GM18867 (cell line): ENCODE measurements around the gene FAM53A.
"Not testable (repeated sequence)": the region's sequence is repeated elsewhere in the genome, so short reads cannot be mapped to it uniquely, and the experiment has no call there.

Experiments used
- ATAC-seq: cut with Tn5 transposase; IDR thresholded peaks from one replicate; pipeline ENCODE4 v1.9.1; 2021; ENCODE audit warnings: mild to moderate bottlenecking, moderate library complexity; ENCODE audit not compliant: unreplicated experiment

The FAM53A gene

DNA sequence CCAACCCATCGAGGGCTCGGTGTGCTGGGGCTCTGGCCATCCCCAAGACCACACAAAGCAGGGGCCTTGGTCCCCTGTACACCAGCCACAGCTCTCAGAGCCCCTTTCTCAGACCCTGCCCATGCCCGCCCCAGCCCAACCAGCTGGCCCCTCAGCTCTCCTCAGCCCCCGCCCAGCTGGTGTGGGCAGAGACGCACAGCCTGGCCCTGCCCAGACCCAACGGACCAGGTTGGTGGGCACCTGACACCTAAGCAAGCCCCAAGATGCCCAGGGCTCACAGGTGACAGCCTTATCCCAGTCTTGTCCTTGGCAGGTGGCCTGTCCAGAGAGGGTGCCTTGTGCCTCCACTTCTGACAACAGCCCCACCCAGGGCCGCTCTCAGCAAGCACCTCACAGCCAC lies 42.4 kb downstream of the FAM53A start:
- no peak for ATAC-seq

DNA sequence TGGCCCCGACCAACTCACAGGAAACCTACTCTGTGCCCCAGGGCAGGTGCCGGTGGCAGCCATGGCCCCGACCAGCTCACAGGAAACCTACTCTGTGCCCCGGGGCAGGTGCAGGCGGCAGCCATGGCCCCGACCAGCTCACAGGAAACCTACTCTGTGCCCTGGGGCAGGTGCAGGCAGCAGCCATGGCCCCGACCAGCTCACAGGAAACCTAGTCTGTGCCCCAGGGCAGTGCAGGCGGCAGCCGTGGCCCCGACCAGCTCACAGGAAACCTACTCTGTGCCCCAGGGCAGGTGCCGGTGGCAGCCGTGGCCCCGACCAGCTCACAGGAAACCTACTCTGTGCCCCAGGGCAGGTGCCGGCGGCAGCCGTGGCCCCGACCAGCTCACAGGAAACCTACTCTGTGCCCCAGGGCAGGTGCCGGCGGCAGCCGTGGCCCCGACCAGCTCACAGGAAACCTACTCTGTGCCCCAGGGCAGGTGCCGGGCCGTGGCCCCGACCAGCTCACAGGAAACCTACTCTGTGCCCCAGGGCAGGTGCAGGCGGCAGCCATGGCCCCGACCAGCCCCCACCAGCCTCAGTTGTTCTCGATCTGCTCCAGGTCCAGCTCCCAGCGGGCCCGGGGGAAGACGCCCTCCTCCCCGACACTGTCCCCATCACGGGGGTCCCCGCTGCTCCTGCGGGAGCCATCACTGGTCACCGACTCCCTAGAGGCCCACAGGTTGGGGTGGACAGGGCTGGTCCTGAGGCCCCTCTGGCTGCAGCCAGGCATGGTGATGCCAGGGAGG lies 43.2 kb downstream of the FAM53A start:
- not testable (repeated sequence) for ATAC-seq

DNA sequence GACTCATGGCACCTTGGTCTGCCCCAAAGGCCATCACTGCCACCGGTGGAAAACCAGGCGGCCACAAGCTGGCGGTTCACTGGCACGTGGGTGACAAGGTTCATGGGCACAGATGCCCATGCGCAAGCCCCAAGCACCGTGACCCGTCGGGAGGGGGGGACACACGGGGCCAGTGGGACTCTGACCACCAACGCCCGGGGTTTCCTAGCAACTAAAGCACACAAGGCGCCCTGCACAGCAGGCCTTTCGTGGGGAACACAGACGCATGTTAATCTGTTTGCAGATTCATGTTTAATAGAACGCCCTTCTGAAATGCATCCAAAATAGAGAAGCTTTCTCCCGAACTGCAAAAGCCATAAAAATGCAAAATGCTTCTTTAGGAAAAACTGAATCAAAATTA lies 43.9 kb downstream of the FAM53A start:
- ATAC-seq: no peak

DNA sequence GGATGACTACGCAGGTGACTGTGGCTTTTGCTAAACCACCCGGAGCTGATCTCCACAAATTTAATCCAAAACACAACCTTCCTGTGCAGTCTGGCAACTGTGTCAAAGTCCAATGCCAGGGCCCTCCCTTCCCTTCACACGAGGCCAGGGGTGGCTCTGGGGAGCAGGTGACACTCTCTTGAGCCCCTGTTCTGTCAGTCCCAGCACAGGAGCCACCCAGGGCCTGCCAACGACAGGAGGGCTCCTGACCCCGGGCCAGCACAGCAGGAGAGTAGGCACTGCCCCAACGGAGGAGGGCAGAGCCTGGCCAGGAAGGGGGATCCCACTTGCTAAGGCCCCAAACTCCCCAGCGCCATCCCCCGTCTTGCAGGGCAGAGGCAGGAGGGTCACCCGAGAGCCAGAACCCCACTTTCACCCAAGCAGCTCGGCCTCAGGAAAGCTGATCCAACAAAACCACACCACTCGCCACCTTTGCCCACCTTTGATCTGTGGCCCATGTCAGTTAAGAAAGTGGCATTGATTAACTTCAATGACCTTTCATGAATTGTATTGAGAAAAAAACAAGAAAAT lies 44.7 kb downstream of the FAM53A start:
- no peak for ATAC-seq

DNA sequence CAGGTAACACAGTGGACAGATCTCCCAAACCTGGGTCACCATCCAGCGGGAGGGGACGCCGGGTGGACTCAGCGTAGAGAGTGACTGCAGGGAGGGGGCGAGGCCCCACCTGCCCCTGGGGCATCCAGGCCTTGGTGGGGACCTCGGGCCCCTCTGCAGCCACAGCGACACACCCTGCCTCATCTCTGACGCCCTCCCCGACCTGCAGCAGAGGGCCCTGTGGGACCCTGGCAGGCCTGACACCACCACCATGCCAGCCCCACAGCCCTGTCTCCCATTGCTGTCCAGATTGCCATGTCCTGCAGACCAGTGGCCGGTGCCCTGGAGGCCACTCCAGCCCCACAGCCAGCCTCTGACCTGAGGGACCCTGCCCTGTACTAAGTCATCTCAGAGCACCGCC lies 45.2 kb downstream of the FAM53A start:
- no peak for ATAC-seq

DNA sequence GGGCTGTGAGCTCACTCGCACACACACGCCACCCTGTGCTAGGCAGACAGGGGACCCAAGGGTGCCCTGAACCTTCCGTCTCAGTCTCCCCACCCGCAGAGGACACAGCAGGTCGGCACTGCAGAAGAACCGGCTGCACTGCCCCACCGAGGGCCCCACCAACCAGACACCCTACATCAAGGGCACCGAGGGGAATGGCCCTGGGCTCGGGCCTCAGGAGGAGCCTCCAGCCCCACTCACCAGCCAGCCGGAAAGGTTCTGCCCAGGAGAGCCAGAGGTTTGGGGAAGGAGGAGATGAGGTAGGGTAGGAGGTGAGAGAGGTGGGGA lies 45.9 kb downstream of the FAM53A start:
- ATAC-seq: no peak

DNA sequence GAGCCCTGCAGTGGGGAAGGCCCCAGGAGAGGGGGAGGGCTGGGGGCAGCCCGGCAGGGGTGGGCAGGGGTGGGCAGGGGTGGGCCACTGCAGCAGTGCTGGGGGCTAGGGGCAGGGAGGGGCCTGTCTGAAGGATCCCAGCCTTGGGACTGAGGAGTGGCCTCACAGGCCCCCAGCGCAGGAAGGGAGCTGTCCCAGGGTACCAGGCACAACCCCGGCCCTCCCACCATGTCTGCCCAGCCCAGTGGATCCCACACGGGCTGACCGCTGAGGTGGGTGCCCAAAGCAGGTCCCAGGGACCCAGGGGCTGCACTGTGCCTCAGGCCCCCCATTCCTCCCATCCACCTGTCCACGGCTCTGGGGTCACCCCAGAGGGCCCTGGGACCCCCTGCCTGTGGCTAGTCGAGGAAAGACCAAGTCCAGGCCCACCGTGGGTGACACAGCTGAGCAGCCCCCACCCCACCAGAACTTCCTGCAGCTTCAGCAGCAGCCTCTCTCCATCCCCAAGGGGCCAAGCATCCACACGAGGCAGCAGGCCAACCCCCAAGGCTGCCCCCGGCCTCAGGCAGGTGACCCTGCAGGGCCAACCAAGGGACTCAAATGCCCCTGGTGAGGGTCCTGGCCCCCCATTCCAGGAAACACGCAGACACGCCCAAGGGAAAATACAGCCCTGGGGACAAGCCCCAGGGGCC lies 46.4 kb downstream of the FAM53A start:
- ATAC-seq: no peak

DNA sequence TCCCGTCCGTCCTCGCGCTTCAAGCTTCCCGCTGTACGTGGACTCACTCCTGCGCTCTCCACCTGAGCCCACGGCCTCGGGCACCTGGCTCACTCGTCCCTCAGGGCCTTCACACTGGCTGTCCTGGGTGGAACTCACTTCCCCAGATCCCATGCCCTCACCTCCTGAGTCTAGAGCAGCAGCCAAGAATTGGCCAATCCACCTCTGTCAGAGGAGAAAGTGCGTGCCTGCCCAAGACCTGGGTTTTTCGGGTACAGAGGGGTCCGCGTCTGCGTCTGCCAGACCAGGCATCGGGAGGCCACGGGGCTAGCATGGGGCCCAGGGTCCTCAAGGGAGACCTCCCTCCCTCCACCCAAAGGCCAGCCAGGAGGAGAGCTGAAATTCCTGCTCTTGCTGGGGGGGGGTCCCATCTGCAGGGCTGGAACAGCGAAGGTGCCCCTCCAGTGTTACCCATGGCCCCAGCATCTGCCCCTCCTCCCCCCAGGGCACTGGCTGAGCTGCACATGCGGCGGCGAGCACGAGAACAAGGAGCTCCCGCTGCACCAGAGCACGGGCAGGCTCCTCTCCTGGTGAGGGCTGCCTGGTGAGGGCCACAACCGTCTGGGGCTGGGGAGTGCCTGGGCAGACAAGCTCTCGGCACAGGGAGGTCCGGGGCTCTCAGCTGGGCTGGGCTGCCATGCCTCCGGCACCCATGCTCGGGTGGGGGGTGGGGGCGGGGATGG lies 47.5 kb downstream of the FAM53A start:
- ATAC-seq: no peak

DNA sequence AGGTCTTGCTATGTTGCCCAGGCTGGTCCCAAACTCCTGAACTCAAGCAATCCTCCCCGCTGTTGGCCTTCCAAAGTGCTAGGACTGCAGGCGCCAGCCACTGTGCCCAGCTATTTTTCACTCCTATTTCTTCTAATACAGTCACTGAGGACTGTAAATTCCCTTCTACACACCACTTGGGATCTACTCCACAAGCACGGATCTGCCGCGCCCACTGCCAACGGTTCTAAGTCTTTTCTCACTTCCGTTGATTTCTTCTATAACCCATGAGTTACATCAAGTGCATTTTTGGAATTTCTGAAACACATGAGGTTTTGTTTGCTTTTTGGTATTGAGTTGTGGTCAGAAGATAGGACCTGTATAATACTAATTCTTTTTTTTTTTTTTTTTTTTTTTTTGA lies 48.6 kb downstream of the FAM53A start:
- no peak for ATAC-seq

DNA sequence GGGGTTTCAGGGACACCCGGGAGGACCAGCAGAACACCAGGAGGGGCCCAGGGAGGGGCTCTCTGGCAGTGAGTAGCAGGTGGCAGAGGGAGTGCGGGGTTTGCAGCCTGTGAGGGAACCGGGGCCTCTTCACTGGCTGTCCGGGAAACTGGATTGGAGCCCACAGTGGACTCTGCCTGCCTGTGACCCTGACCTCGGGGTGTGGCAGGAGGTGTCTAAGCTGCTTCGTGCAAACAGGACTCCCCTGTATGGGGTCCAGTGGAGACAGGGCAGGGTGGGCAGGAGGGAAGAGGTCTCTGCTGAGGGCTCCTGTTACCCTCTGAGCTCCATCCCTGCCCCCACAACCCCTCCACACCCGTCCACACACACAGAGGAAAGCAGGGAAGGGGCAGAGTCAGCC lies 50.1 kb downstream of the FAM53A start:
- no peak for ATAC-seq

DNA sequence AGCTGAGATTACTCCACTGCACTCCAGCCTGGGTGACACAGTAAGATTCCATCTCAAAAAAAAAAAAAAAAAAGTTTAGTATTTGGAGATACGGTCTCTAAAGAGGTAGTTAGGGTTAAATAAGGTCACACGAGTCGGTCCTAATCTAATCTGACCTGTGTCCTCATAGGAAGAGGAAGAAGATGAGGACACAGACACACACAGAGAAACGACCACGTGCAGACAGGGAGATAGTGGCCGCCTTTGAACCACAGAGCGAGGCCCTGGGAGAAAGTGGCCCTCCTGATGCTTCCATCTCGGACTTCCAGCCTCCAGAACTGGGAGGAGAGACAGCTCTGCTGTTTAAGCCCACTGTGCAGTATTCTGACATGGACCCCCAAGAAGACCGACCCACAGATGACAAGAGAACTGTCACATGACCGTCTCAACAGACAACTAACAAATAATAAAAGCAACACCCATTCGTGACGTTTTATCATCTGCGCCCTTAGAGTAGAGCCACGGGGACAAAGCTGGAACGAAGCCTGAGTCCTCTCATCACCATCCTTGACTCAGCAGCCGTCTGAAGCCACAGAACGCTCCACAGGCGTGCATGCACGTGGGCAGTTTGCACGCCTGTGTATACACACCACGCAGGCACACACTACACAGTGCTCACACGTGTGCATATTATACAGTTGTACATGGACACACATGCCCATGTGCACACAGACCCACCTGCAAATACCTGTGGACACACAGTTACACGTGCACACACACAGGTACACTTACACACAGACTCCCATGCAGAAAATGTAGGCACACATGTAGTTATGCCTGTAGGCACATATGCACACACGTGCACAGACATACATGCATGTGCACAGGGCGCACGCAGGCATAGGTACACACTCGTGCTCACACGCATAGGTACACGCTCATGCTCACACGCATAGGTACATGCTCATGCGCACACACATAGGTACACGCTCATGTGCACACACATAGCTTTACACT lies 51.7 kb downstream of the FAM53A start:
- ATAC-seq: no peak

DNA sequence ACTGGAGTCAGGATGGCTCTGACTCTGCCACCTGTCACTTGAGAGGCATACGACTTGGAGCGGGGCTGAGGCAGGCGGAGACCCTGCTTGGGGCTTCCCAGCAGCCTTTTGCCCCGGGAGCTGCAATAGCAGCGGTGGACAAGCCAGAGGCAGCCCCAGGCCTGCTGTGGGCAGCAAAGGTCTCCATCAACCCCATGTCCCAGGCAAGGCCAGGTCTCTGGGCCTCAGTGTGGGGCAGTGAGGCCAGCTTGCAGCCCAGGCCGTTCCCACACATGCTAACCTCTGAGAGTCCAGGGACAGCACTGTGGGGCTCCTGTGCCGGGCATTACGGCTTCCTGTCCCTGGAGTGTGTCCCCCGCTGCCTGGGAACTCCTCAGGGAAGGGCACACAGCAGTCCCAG lies 53.0 kb downstream of the FAM53A start:
- no peak for ATAC-seq

DNA sequence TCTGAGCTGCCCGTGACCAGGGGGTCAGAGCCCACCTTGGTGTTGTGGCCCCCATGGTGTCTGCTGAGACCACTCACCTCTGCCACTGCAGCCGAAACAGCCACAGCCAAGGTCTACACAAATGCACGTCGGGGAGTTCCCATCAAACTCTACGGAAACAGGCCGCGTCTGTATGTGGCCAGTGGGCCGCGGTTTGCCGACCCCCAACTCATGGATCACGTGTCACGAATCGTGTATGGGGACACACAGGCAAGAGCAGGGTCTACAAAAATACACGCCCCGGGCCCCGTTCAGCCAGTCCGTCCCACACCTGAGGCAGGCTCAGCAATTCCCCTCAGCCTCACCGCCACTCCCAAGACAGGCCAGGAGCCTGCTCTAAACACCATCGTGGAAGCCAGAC lies 53.8 kb downstream of the FAM53A start:
- ATAC-seq: no peak

DNA sequence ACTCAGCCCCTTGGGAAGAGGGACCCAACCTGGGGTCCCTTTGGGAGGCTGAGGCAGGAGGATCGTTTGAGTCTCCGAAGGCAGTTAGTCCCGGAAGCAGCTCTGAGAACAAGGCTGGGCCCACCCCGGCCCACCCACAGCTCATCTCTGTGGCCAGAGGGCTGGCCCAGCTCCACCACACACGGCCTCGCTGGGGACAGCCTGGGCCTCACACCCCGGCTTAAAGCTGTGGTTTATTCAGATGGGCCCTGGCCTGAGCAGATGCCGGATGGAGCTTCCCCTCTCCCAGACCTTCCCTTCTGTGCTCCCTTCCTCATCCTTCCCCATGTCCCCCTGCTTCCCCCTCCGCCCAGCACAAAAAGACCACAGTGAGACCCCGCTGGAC lies 54.4 kb downstream of the FAM53A start:
- ATAC-seq: no peak

DNA sequence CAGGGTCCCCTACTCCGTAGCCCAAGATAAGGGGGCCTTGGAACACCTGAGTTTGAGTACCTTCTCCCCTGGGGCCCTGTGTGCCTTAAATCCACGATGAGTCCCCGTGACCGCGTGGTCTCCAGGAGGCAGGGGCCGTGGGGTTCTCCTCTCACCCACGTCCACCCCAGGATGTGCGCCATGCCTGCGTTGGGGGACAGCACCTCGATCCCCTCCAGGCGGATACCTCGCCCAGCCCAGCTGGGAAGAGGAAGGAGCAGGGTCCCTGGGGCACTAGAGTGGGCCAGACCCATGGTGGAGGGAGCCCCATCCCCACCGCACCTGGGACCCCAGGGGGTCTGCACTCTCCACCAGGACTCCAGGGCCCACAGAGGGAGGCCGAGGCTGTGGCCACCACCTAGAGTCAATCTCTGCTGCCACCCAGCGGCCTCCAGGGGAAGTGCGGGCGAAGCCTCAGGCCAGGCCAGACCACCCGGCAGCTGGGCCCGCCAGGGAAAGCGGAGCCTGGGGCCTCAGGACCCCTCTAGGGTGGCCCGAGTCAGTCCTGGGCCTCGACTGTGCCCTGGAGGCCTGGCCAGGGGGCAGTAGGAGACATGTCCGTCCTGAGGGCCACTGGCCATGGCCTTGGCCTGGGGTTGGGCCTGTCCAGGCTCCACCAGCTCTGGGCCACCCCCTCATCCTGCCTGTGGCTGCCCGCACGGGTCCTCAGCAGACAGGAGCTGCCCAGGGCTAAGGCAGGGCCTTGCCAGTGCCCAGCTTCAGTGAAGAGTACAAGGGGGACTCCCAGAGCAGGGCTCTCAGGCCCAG lies 55.0 kb downstream of the FAM53A start:
- peak; percentile 49 for ATAC-seq

DNA sequence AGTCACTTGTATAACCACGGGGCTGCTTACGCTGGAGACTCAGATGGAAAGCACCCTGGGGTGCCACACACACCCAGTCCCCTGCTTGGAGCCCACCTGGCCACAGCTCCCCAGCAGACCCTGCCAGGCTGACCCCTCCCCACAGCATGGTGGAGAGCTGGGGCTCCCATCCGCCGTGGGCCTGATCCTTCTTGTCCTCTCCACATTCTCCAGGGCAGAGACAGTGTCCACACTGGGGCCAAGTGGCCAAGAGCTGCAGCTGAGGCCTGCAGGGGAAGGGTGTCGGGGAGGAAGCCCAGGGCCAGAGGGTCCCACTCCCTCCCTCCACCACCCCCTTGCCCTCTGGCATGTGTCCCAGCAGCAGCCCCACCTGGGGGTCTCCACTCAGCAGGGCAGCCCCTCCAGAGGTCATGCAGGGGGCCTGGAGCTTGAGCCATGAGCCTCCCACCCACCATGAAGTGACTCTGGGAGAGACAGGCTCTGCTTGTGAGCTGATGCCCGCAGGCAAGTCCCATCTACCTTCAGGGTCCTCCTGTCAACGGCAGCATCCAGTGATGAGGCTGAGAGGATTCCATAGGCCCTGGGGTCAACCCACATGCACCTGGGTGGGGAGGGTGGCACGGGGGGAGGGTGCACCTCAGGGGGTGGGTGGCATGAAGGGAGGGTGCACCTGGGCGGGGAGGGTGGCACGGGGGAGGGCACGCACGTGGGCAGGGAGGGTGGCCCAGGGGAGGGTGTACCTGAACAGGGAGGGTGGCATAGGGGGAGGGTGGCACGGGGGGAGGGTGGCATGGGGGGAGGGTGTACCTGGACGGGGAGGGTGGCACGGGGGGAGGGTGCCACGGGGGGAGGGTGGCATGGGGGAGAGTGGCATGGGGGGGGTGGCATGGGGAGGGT lies 56.4 kb downstream of the FAM53A start:
- ATAC-seq: no peak

DNA sequence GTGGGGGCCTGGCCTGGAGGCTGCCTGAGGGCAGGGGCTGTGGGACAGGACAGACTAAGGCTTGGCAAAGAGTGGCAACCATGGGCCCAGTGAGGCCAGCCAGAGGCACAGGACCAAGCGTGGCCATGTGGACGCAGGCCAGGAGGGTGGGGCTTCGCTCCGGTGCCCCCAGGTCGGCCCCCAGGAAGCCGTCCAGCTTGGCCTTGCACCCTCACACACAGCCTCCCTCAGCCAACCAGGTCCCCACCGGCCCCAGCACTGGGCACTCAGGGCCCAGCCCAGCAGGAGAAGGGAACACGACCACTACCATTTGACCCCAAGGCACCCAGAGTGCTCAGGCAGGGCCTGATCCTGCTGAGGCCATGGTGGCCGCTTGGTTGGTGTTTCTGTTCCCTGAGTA lies 57.2 kb downstream of the FAM53A start:
- no peak for ATAC-seq

DNA sequence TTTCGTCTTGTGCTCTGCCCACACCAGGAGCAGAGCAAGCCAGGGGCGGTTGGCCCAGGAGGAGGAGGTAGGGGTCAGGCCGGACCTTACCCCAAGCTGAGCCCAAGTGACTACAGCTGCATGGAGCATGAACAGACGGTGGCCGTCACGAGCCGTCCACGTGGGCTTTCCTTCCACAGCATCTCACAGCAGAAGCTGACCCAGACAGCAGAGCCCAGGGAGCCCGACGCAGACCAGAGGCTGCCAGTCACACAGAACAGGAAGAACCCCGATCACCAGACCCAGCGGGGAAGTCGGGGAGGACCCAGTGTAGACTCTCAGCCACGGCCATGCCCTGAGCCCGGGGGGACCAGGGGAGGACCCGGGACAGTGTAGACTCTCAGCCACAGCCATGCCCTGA lies 58.0 kb downstream of the FAM53A start:
- ATAC-seq: no peak
